Measurements from ENCODE around the gene TMEM187.

- no peak for TF ChIP-seq CTCF (conservative IDR thresholded peaks at IDR 0.05; ENCODE audit: low read depth, low read length)
- no peak for TF ChIP-seq EZH2 (IDR thresholded peaks at IDR 0.05; ENCODE audit: borderline replicate concordance, low read depth, low read length, poor library complexity, severe bottlenecking)
Measured at GRCh38 chrX:154019061-154019621, 46.6 kb downstream of the TMEM187 start.
